Measurements from ENCODE around the gene EFNA1. TPM values are rescaled to one million over a fixed set of nuclear protein-coding genes. Genes with fewer than 3 reads are reported as not detected.
"Not testable (repeated sequence)": the region's sequence is repeated elsewhere in the genome, so short reads cannot be mapped to it uniquely, and the experiment has no call there.

The EFNA1 gene
- total RNA-seq, 2 donors from 2014 or later, result 0.68 to 1.6 TPM

DNA sequence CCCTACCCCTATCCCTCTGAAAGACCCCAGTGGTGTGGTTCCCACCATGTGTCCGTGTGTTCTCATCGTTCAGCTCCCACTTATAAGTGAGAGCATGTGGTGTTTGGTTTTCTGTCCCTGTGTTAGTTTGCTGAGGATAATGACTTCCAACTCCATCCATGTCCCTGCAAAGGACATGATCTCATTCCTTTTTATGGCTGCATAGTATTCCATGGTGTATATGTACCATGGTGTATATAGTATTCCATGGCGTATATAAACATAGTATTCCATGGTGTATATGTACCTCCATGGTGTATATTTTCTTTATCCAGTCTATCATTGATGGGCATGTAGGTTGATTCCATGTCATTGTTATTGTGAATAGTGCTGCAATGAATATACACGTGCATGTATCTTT lies 36.1 kb downstream of the EFNA1 start:
- ATAC-seq; DNase-seq (ENCODE audit: low spot score in 2 of 2); H3K9me3 Mint-ChIP-seq; H3K36me3 Mint-ChIP-seq; H3K27ac Mint-ChIP-seq: not testable (repeated sequence)

DNA sequence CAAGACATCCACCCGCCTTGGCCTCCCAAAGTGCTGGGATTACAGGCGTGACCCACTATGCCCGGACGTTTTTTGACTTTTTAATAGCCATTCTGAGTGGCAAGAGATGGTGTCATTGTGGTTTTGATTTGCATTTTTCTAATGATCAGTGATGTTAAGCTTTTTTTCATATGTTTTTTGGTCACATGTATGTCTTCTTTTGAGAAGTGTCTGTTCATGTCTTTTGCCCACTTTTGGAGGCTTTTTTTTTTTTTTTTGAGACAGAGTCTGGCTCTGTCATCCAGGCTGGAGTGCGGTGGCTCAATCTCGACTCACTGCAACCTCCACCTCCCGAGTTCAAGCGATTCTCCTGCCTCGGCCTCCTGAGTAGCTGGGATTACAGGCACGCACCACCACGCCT lies 36.9 kb downstream of the EFNA1 start:
- not testable (repeated sequence) for H3K36me3 Mint-ChIP-seq; ATAC-seq; H3K9me3 Mint-ChIP-seq; H3K27ac Mint-ChIP-seq; DNase-seq (ENCODE audit: low spot score in 2 of 2)

DNA sequence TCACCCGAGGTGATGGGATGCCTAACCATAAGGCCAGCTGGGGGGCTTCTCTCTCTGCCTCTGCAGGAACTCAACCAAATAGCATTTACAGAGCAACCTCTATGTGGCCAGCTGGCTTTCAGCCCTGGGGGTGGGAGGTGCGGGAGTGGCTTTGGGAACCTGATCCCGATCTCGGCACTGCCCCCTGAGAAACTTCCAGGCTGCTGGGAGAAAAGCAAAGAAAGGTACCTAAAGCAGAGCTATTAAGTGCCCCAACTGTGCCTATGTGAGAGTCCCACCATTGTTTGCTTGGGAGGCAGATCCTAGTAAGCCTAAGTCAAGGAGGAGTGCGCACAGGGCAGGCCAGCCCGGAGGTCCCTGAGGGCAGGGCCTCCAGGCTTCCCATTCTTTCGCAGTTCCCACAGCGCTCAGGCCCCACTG lies 38.4 kb downstream of the EFNA1 start:
- no peak for DNase-seq (ENCODE audit: low spot score in 2 of 2)
- no peak for ATAC-seq
- H3K27ac Mint-ChIP-seq, result no peak overlapping the region
- H3K9me3 Mint-ChIP-seq, result no peaks in the 10 kb centered on the region
- no peaks in the 10 kb centered on the region for H3K36me3 Mint-ChIP-seq

DNA sequence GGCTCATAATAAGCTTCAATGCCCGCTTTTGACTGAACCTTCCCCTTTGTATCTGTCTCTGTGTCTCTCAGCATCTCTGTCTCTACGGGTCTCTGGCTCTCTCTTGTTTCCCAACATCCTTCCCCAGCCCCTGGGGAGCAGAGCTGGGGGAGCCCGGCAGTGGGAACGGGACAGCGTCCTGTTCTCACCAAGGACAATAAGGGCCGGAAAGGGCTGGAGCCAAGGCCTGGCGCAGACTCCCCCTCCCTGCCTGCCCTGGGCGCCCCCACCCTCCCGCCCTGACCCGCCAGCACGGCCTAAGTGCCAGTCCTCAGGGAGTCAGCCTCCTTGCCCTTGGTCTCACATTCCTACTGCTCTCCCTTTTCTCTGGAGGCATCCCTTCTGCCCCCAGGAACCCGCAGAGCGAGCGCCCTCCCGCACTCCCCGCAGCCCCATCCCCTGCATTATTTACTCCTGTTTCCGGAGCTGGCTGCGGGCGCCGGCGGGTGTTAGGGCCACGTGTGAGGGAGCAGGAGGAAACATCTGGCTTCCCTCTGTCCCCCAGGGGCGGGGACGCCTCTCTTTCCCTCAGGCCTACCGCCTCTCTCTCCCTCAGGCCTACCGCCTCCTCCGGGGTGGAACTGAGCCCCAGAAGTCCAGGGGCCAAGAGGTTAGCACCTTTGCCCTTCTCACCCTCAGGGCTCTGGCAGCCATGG lies 38.9 kb downstream of the EFNA1 start:
- ATAC-seq, result no peak
- DNase-seq (ENCODE audit: low spot score in 2 of 2), result no peak
- peak overlapping the region in 1 of 2 donors; percentile 44 for H3K27ac Mint-ChIP-seq
- H3K9me3 Mint-ChIP-seq, result no peaks in the 10 kb centered on the region
- H3K36me3 Mint-ChIP-seq, result no peaks in the 10 kb centered on the region

DNA sequence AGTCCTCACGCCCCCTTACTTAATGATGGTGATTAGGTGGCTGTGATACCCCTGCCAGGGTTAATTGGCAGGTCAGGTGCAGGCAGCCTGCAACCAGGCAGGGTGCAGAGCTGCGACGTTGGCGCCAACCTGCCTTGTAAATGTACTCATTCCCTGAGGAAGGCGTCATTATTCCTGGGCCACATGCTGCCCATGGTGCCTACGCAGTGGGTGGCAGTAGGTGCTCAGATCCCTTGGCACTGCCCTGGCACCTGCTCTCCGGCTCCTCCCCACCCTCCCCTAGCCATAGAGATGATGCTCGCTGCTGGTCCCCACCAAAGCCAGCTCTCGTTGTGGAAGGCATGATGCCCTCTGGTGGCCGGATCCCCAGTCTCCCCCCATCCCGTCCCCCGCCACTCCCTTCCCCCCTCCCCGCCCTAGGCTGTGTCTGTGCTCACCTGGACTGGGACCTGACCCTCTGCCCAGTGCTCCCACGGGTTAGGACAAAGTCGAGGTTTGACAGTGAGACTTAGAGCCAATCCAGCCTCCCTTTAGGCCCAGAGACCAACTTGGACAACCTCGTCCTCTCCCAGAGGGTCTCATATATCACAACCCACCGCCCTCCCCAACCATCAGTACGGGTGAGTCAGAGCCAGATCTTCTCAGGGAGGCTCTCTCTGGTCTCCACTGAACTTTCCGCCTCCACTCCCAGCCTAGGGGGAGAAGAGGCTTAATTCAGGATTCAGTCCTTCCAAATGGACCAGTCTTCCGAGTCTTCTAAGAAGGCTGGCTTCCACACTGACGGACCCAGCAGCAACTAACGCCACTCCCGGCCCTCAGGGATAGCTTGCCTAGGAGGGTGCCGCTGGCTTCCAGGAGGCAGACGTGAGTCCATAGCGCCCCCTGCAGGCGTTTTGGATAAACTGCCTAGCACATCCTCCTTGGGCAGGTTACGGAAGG lies 39.8 kb downstream of the EFNA1 start:
- ATAC-seq (peak; percentile 78 to 83), DNase-seq (ENCODE audit: low spot score in 2 of 2) (peak; percentile 84 to 89)
- no peaks in the 10 kb centered on the region for H3K9me3 Mint-ChIP-seq
- peak overlapping the region in 1 of 2 donors; percentile 72 for H3K27ac Mint-ChIP-seq
- peaks cover 6% of the 10 kb centered on the region in 2 donors for H3K36me3 Mint-ChIP-seq

DNA sequence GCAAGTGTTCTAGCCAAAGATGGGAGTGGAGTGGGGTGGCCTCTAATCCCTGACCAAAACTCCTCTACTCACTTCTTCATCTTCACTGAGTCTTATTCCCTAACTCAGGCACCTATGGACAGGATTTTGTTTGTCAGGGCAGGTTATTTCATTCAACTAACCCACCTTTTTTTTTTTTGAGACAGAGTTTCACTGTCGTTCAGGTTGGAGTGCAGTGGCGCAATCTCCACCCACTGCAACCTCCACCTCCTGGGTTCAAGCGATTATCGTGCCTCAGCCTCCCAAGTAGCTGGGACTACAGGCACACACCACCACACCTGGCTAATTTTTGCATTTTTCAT lies 40.4 kb downstream of the EFNA1 start:
- H3K27ac Mint-ChIP-seq, result peak overlapping the region in 1 of 2 donors; percentile 72

DNA sequence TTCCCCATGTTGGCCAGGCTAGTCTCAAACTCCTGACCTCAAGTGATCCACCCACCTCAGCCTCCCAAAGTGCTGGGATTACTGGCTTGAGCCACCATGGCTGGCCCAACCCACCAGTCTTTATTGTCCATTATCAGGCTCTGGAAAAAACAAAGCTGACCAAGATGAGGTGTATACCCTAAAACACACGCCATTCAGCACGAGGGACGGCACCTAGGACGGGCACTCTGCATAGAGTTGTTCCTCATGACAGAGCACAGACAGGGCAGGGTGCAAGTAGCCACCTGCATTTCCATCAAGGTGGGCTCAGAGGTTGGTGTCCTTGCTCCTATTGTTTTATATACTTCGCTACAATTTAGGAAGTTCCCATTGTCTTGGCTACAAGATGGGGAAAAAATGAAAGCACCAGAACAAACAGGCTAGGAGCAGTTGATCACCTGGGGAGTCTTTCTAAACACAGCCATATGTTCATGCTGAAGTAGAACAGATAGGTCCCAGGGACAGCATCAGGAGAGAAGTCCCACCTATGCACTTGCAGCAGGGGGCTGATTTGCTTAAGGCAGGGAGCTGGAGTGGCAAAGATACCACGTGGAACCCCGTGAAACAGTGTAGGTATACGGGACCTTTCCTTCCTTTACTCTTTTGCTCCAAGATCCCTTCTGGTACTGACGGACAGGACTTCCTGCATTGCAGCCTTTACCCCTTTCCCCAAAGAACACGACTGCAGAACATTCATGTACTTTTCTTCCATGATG lies 41.0 kb downstream of the EFNA1 start:
- Mint-ChIP-seq H3K36me3 (peaks cover 15 to 17% of the 10 kb centered on the region in 2 donors), H3K27ac (no peak overlapping the region), H3K9me3 (no peaks in the 10 kb centered on the region)
- DNase-seq (ENCODE audit: low spot score in 2 of 2) (no peak), ATAC-seq (no peak)

More for the DNA sequence above, 40.4 kb downstream of the EFNA1 start:
- H3K9me3 Mint-ChIP-seq; ATAC-seq; DNase-seq (ENCODE audit: low spot score in 2 of 2): not testable (repeated sequence)
- peaks cover 11 to 13% of the 10 kb centered on the region in 2 donors for H3K36me3 Mint-ChIP-seq

DNA sequence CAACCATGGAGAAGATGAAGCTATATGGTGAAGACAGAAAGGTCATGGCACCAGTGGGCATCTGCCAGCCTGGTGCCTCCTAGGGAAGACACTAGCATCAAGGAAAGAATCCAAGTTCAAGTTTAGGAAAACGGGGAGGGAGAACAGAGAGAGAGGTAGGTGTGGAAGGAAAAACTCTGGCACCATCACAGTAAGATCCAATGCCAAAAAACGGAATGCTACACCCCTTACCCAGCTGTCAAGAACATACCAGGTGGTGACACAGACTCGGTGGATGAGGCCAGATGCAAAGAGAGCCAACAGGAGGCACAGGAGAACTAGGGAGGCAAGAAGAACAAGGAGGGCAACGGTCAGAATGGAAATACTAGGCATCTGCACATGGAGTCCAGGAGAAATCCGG lies 41.9 kb downstream of the EFNA1 start:
- H3K9me3 Mint-ChIP-seq, result no peaks in the 10 kb centered on the region
- H3K27ac Mint-ChIP-seq, result peak overlapping the region in 1 of 2 donors; percentile 1
- DNase-seq (ENCODE audit: low spot score in 2 of 2), result no peak
- peaks cover 15 to 17% of the 10 kb centered on the region in 2 donors for H3K36me3 Mint-ChIP-seq
- ATAC-seq, result no peak

DNA sequence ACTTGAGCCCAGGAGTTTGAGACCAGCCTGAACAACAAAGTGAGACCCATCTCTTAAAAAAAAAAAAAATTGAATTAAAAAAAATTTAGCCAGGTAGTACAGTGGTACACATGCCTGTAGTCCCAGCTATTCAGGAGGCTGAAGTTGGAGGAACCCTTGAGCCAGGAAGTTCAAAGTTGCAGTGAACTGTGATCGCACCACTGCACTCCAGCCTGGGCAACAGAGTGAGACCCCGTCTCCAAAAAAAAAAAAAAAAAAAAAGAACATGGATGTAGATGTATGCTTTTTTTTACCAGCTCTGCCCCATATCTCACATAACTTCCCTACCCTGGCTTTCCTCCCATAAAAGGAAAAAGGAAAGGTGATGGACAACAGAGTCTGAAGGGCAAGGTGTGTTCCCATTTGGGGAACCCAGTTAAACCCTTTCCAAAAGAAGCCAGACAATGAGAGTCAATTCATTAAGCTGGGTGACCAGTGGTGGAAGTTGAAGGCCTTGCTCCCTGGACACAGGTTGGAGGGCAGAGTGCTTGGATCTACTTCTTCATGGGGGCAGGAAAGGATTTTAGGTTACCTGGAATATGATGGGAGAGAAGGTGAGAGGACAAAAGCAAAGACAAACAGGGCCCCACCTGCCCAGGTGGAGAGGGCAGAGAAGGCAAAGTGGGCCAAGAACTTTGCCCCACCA lies 42.6 kb downstream of the EFNA1 start:
- peaks cover 15 to 17% of the 10 kb centered on the region in 2 donors for H3K36me3 Mint-ChIP-seq
- DNase-seq (ENCODE audit: low spot score in 2 of 2), result peak in 1 of 2 donors; percentile 33
- no peaks in the 10 kb centered on the region for H3K9me3 Mint-ChIP-seq
- no peak for ATAC-seq
- H3K27ac Mint-ChIP-seq, result no peak overlapping the region

DNA sequence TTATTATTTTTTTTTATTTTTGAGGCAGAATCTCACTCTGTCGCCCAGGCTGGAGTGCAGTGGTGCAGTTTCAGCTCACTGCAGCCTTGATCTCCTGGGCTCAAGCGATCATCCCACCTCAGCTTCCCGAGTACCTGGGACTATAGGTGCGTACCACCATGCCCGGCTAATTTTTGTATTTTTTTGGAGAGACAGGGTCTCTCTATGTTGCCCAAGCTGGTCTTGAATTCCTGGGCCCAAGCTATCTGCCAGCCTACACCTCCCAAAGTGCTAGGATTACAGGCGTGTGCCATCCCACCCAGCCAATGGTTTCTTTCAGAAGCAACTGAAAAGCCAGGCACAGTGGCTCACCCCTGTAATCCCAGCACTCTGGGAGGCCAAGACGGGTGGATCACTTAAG lies 43.1 kb downstream of the EFNA1 start:
- ATAC-seq (no peak), DNase-seq (ENCODE audit: low spot score in 2 of 2) (no peak)
- Mint-ChIP-seq H3K9me3 (no peaks in the 10 kb centered on the region), H3K36me3 (peaks cover 15 to 17% of the 10 kb centered on the region in 2 donors), H3K27ac (no peak overlapping the region)

DNA sequence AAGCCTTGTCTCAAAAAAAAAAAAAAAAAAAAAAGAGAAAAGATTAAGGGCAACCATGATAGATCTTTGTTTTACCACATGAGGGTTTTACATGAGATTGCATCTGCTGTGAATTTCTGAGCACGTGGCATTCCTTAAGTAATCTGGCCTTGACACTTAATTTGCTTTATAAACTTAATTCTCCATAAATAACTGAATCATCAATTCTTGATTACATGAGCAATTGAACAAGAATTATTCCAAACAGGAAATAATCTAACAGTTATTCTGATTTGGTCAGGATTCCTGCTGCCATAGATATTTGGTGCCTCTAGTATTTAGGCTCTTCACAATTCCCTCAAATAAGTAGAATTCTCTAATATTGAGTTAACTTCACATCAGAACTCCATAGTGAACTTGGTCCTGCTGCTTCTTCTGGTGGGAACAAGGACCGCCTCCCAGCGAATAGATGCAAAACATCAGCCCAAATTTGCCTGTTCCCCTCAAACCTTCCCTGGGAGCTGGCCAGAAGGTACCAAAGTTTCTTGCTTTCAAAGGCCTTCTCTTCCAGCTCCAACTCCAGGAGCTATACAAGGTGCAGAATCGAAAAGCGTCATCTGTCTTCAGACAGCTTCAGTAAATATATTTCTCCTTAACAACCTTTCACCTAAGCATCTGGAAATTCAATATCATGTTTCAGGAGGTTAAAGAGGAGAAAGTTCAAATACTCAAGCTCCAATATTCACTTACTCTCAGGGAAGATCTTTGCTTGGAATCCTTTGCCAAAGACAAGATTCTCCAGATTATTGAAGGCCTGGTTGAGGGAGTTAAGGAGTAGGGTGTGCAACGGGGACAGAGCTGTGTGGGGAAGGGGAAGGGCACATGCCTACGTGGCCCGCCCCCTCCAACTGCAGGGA lies 44.4 kb downstream of the EFNA1 start:
- no peak for DNase-seq (ENCODE audit: low spot score in 2 of 2)
- Mint-ChIP-seq H3K27ac (peak overlapping the region; percentile 99 to 100), H3K36me3 (peaks cover 15 to 17% of the 10 kb centered on the region in 2 donors), H3K9me3 (no peaks in the 10 kb centered on the region)
- ATAC-seq, result peak; percentile 36 to 49

DNA sequence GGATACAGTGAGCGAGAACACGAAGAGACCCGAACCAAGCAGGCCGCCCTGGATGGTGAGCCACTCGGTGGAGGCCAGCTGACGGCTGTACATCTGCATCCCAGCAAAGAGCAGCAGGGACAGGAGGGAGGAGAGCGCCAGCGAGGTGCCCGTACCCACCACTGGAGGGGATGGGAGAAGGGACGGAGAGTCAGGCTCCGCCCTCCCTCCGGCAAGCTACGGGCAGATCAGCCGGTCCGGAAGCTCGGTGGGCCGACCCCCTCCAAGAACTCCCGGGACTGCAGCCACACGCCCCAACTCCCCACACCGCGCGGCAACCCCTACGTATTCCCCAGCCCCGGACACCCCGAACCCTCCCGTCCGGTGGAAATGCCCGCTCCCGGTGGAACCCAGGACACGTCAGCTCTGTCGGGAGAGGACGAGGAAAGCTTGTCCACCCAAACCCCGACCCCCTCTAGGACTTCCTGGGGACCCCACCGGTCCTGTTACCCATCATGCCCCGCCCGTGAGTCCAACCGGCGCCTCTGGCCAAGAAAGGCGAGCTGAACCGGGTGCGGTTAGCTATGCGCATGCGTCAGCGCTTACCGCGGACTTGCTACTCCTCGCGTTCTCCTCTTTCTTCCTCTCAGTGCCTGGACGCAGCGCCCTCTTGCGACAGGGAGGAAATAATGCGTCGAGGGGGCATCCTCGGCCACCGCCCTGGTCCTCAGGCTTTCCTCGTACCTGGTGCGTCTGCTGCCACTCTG lies 45.2 kb downstream of the EFNA1 start, which contains the start of gene KRTCAP2:
Gene KRTCAP2 (minus strand): TSS at position 573 of the 746 bp plus-strand sequence. CDS start 80 bp downstream, at position 493.
- Mint-ChIP-seq H3K27ac (peak within 1 kb of the TSS; percentile 99 to 100), H3K36me3 (peaks cover 17 to 19% of the 10 kb centered on the region in 2 donors), H3K9me3 (no peaks in the 10 kb centered on the region)
- DNase-seq (ENCODE audit: low spot score in 2 of 2), result peak; percentile 94 to 96
- ATAC-seq, result peak; percentile 78 to 86

DNA sequence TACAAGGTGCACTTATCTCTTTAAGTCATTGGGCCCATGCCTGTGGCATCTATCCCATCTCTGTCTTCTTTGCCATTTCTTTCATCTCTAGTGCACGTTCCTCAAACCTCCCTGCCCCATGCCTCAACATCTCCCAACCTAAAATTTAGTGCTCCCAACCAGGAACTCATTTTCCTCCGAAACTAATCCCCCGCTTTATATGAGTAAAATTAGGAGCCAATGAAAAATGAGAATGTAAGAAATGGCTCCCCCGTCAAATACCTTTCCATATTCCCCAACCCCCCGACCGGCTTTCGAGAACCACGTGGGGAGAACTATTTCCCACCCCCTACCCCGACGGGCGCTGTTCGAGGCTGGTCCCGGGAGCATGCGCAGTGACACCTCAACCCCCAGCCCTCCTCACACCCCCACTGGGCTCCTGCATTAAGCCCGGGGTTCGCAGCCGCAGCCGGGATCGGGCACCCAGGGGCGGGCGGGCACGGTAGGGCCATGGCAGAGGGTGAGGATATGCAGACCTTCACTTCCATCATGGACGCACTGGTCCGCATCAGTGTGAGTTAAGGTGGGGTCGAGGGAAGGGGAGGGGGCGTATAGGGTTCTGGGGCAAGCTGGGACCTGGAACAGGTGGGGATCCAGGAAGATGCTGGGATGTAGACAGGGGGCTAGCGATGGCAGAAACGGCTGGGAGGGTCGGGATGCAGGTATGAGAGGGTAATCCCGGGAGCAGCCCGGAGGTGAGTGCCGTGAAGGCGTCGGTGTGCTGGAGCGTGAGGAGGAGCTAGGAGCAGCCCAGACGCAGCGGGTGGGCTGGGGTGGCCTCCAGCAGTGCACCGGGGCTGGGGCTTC lies 46.0 kb downstream of the EFNA1 start, which contains the start of gene TRIM46:
Gene TRIM46 (plus strand): TSS at position 372 of the 846 bp plus-strand sequence. CDS start 118 bp downstream, at position 490.
- peak within 1 kb of the TSS; percentile 99 to 100 for H3K27ac Mint-ChIP-seq
- H3K36me3 Mint-ChIP-seq, result peaks cover 17 to 20% of the 10 kb centered on the region in 2 donors
- H3K9me3 Mint-ChIP-seq, result no peaks in the 10 kb centered on the region
- peak; percentile 73 to 74 for DNase-seq (ENCODE audit: low spot score in 2 of 2)
- peak; percentile 45 to 66 for ATAC-seq
